Stomach smooth muscle (tissue), 2 donors: ENCODE results near the gene DET1.
"Not testable (repeated sequence)": the region's sequence is repeated elsewhere in the genome, so short reads cannot be mapped to it uniquely, and the experiment has no call there.

Source experiments
- H3K27ac ChIP-seq: one replicate; pipeline ENCODE4 v1.7.0; 2013; ENCODE audit warnings: mild to moderate bottlenecking, low read length, inconsistent platforms
- H3K27me3 ChIP-seq, 2 donors: one replicate each; pipeline ENCODE4 v1.7.0; 2013; ENCODE audit warnings: low read length in 2 of 2; ENCODE audit not compliant: insufficient read depth in 2 of 2, control insufficient read depth in 1 of 2
- H3K36me3 ChIP-seq, 2 donors: one replicate each; pipeline ENCODE4 v1.7.0; 2013; ENCODE audit warnings: low read length in 2 of 2; ENCODE audit not compliant: control insufficient read depth in 2 of 2, insufficient read depth in 2 of 2
- H3K4me1 ChIP-seq: one replicate; pipeline ENCODE4 v1.7.0; 2013; ENCODE audit warnings: low read length; ENCODE audit not compliant: control insufficient read depth, insufficient read depth
- H3K4me3 ChIP-seq, 2 donors: one replicate each; pipeline ENCODE4 v1.7.0; 2013; ENCODE audit warnings: low read length in 2 of 2
- H3K9ac ChIP-seq, 2 donors: one replicate each; pipeline ENCODE4 v1.7.0; 2013; ENCODE audit warnings: low read length in 2 of 2, mild to moderate bottlenecking in 1 of 2
- H3K9me3 ChIP-seq, 2 donors: one replicate each; pipeline ENCODE4 v1.7.0; 2013; ENCODE audit warnings: low read length in 2 of 2; ENCODE audit not compliant: control insufficient read depth in 2 of 2
- donor health status: healthy.
- donor health status: Pancreatic carcinoma.

The DET1 gene

GRCh38 chr15:88540350-88540749 lies 6.1 kb downstream of the DET1 start:
- not testable (repeated sequence) for H3K27ac ChIP-seq, H3K9ac ChIP-seq, H3K9me3 ChIP-seq, H3K27me3 ChIP-seq, H3K36me3 ChIP-seq, H3K4me3 ChIP-seq
- H3K4me1 ChIP-seq = peaks cover 18% of the 10 kb centered on the region

DNA sequence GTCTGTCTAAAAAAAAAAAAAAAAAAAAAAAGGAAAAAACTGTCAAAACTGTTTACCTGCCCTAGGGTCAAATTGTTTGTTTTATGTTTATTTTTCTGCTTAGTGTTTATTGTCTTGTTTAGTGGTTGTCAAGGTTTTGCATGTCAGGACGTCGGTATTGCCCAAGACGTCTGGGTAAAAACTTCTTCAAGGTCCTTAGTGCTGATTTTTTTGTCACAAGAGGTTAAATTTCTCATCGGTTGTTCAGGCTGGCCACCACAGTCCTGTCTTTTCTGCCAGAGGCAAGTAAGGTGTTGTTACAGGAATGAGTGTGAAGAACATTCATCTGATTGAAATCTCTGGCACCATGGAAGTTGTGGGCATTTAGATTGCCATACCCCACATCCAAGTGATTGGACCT lies 7.0 kb downstream of the DET1 start:
- Histone ChIP-seq H3K4me1 (peaks cover 18% of the 10 kb centered on the region), H3K27ac (no peak overlapping the region), H3K9ac (no peak overlapping the region), H3K4me3 (no peak overlapping the region), H3K9me3 (no peaks in the 10 kb centered on the region), H3K27me3 (no peaks in the 10 kb centered on the region), H3K36me3 (no peaks in the 10 kb centered on the region)

DNA sequence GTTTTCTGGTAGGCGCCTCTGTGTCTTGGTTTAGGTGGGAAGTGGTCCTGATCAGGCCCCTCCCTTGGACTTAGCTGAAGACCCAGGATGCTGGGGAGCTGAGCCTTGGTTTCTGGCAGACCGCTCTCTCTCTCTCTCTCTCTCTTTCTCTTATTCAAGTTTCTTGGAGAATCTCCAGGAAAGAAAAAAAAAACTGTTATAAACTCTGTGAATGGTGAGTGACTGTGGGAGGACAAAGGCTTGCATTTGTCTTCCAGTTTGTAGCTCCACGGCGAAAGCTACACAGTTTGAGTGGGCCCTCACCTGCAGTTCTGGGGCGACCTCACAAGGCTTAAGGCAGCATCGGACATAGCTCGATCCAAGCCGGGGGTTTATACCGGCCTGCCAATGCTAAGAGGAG lies 7.5 kb downstream of the DET1 start:
- Histone ChIP-seq H3K4me1 (peaks cover 18% of the 10 kb centered on the region), H3K27me3 (no peaks in the 10 kb centered on the region), H3K27ac (no peak overlapping the region), H3K36me3 (no peaks in the 10 kb centered on the region), H3K4me3 (no peak overlapping the region), H3K9me3 (no peaks in the 10 kb centered on the region), H3K9ac (no peak overlapping the region)

GRCh38 chr15:88537591-88538317 lies 8.7 kb downstream of the DET1 start:
- H3K9me3 ChIP-seq = no peaks in the 10 kb centered on the region
- no peak overlapping the region for H3K9ac ChIP-seq
- H3K27ac ChIP-seq = no peak overlapping the region
- no peaks in the 10 kb centered on the region for H3K36me3 ChIP-seq
- no peaks in the 10 kb centered on the region for H3K27me3 ChIP-seq
- H3K4me1 ChIP-seq = peaks cover 10% of the 10 kb centered on the region
- no peak overlapping the region for H3K4me3 ChIP-seq

DNA sequence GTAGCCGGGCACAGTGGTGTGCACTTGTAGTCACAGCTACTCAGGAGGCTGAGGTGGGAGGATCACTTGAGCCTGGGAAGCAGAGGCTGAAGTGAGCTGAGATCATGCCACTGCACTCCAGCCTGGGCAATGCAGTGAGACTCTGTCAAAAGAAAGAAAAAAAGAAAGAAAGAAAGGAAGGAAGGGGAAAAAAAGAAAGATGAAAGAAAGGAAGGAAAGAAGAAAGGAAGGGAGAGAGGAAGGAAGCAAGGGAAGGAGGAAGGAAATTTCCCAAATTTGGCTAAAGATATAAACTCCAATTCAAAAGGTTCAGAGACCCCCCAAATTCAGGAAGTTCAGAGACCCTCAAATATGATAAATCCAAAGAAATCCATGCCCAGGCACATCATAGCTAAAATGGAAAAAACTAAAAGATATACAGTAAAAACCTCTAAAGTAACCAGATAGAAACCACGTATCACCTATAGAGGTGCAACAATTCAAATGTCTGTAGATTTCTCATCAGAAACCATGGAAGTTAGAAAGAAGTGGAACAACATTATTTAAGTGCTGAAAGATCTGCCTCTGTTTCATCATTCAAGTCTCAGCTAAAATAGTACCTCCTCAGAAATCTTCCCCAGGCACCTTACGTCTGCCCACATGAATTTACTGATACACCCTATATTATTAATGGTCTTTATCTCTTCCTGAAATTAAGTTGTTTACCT lies 10.7 kb downstream of the DET1 start:
- Histone ChIP-seq H3K36me3 (peaks cover 7% of the 10 kb centered on the region in 2 donors), H3K27ac (no peak overlapping the region), H3K9me3 (no peaks in the 10 kb centered on the region)

GRCh38 chr15:88535100-88535499 lies 11.4 kb downstream of the DET1 start:
- no peak overlapping the region for H3K9ac ChIP-seq
- peaks cover 12 to 13% of the 10 kb centered on the region in 2 donors for H3K36me3 ChIP-seq
- no peak overlapping the region for H3K4me3 ChIP-seq
- H3K27me3 ChIP-seq = no peaks in the 10 kb centered on the region
- peaks cover 2% of the 10 kb centered on the region for H3K4me1 ChIP-seq
- H3K27ac ChIP-seq = no peak overlapping the region
- no peaks in the 10 kb centered on the region for H3K9me3 ChIP-seq

More for the DNA sequence above, 10.7 kb downstream of the DET1 start:
- no peak overlapping the region for H3K4me3 ChIP-seq
- no peaks in the 10 kb centered on the region for H3K27me3 ChIP-seq
- peaks cover 2% of the 10 kb centered on the region for H3K4me1 ChIP-seq
- H3K9ac ChIP-seq = no peak overlapping the region

DNA sequence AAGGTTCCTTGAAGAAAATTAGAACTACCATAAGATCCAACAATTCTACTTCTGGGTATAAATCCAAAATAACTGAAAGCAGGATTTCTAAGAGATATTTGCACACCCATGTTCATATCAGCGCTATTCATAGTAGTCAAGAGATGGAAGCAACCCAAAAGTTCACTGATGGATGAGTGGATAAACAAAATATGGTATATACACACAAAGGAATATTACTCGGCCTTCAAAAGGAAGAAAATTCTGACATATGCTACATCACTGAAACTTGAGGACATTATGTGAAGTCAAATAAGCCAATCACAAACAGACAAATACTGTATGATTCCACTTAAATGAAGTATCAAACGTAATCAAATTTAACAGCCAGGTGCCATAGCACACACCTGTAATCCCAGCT lies 13.1 kb downstream of the DET1 start:
- no peaks in the 10 kb centered on the region for H3K9me3 ChIP-seq
- H3K4me3 ChIP-seq = no peak overlapping the region
- no peaks in the 10 kb centered on the region for H3K27me3 ChIP-seq
- H3K4me1 ChIP-seq = no peaks in the 10 kb centered on the region
- H3K27ac ChIP-seq = no peak overlapping the region
- H3K9ac ChIP-seq = no peak overlapping the region
- peaks cover 12 to 16% of the 10 kb centered on the region in 2 donors for H3K36me3 ChIP-seq

DNA sequence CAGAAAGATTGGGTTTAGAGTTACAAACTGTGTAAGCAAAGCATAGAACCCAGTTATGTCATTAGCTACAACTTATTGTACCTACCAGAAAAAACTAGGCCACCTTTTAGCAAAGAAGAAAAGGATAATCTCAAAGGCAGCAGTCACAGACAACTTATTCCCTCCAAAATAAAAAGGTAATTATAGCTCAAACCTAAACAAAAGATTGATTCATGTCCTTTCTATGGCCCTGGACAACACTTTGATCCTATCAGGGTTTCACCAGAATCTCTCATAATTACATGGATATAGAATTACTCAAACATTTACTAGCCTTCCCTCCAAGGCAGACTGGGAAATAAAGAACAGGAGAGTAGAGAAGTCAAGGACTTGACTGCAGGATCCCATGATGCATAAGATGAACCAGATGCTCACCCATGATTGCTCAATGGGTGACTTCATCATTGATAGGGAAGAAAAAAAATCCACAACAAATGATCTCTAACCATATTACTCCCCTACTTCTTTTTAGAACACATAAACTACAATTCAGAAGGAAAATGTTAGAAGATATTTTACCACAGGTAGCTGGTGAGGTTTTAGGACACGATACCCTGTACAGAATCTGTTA lies 17.4 kb downstream of the DET1 start:
- H3K4me1 ChIP-seq = no peaks in the 10 kb centered on the region
- H3K9ac ChIP-seq = no peak overlapping the region
- no peak overlapping the region for H3K4me3 ChIP-seq
- no peaks in the 10 kb centered on the region for H3K9me3 ChIP-seq
- H3K36me3 ChIP-seq = peaks cover 15 to 30% of the 10 kb centered on the region in 2 donors
- H3K27me3 ChIP-seq = no peaks in the 10 kb centered on the region
- no peak overlapping the region for H3K27ac ChIP-seq

DNA sequence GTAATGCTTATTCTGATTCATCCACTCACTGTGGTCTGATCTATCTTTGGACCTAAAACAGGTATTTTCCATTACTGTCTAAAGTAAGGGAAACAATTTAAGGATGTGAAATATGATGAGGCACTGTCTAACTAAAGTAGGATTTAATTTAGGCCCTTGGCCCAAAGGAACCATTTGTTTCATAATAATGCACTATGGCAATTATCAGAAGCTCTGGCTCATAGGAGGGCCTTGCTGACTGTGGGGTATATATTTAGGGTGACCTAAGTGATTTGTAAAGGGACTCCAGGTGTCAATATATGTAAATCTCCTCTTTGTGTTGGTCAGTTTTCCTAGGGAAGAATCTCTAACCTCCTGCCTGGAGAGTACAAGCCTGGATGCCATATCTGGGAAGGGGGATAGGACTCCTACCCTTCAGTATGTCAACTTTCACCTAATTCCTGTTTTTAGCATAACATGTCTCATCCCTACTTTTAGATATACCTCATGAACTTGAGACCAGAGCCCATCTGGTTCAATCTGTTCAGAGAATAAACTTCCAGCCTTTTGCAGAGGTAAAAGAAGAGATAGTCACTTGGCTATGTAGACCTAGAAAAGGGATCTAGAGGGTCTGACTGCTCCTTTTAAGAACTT lies 20.1 kb downstream of the DET1 start:
- no peak overlapping the region for H3K4me3 ChIP-seq
- no peak overlapping the region for H3K27ac ChIP-seq
- no peaks in the 10 kb centered on the region for H3K27me3 ChIP-seq
- no peaks in the 10 kb centered on the region for H3K4me1 ChIP-seq
- H3K9me3 ChIP-seq = no peaks in the 10 kb centered on the region
- peaks cover 14 to 29% of the 10 kb centered on the region in 2 donors for H3K36me3 ChIP-seq
- no peak overlapping the region for H3K9ac ChIP-seq

DNA sequence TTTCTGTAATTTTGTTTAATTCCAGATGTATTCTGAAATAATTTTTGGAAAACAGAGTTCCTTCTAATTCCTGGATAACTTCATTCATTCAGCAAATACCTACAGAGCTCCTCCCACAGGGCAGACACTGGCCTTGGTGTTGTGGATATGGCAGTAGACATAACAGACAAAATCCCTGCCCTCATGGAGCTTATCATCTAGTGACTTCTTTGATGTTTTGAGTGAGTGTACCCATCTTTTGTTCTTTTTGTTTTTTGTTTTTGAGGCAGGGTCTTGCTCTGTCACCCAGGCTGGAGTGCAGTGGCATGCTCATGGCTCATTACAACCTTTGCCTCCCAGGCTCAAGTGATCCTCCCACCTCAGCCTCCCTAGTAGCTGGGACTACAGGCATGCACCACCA lies 21.1 kb downstream of the DET1 start:
- peaks cover 5 to 20% of the 10 kb centered on the region in 2 donors for H3K36me3 ChIP-seq
- H3K4me3 ChIP-seq = no peak overlapping the region

More for the DNA sequence above, 21.1 kb downstream of the DET1 start:
- Histone ChIP-seq H3K4me1 (no peaks in the 10 kb centered on the region), H3K27ac (no peak overlapping the region), H3K9me3 (no peaks in the 10 kb centered on the region), H3K27me3 (no peaks in the 10 kb centered on the region), H3K9ac (no peak overlapping the region)
